ENCODE data around the gene FAM3C.

Gene FAM3C

DNA sequence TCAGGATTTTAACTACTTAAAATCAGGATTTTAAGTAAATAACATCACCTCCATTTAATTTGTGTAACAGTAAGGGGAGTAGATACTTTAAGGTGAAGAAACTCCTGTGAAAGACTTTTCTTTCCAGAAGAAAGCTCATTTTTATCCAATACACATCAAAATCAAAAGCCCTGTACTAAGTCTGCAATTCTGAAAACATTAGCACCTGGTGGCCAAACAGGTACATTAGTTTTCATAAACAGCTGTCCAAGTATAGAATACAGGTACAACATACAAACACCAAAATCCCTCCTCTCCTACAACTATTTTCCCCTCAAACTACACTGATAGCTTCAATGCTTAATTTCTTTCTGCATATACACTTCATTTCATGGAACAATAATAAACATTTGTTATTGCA lies 22.9 kb downstream of the FAM3C start:
- DNase-seq = no peak

DNA sequence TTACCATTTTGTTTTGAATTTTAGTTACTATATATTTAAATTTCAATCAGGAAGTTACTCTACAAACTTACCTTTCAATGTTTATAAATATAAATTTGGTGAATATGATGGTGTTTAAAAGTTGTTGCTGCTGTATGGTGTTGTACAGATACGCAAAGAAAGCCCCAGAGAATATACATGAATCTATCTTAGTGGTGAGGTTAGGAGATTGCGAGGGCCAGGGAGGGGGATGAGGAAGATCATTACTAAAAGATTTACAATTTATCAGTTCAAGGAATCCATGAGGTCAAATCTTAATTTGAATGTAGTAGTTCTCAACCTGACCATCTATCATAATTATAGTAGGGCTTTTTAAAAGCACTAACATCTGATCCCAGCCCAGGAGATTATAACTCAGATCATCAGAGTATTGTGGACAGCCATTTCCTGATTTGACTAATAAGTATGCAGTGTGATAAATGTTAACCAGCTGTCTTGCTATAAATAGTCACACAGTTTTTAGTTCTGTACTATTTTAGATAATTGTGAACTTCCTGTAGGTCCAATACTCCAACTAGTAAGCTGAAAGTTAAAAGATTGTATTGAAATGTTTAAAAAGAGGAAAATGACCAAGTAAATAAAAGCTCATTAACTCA lies 23.6 kb downstream of the FAM3C start:
- peak in 1 of 2 donors; percentile 22 for DNase-seq

DNA sequence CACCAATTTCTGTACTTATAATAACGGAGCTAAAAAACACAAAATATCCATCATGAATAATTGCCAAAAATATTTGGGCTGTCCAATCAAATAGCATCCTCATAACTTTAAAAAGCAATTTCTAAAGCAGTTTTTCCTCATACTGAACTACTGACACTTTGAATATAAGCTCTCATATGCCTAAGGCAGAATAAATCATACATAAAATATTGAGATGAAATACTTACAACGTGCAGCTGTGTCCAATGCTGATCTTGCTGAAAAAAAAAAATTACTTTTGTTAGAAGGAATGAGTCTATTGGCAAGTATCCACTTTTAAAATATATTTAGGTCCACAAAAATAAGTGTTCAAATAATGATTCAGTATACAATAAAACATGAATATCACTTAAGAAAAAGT lies 24.2 kb downstream of the FAM3C start:
- no peak for DNase-seq

DNA sequence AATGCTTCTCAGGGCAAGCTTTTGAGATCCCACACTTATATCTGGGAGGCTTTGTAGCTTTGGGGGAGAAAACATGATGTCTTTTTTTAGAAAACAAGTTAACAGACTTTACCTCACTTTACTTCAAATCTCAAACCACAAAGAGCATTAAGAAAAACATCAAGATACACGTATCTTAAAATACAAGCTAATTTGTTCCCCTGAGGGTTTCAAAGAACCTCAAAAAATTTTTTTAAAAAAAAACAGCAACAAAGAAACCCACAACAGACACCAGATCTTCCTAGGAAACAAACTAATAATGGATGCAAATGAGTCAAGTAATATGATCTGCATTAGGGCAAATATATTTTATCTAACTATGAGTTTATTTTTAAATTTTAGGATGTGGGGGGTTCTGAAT lies 24.7 kb downstream of the FAM3C start:
- no peak for DNase-seq

DNA sequence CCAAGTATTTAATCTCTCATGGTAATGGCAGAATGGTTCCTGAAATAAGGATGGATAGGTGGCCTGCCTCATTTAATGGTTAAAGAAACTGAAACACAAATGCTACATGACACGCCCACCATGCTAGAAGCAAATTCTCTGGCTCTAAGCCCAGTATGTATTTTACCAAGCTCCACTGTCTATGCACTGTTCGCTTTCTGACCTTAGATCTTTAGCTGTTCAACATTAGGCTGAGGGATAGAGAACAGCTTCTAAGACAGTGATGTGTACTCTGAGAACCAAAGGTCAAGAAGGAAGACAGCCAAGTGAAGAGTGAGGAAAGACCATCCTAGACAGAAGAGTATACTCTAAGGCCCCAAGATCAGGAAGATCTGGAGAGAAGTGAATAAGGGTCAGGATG lies 26.6 kb downstream of the FAM3C start:
- no peak for DNase-seq

DNA sequence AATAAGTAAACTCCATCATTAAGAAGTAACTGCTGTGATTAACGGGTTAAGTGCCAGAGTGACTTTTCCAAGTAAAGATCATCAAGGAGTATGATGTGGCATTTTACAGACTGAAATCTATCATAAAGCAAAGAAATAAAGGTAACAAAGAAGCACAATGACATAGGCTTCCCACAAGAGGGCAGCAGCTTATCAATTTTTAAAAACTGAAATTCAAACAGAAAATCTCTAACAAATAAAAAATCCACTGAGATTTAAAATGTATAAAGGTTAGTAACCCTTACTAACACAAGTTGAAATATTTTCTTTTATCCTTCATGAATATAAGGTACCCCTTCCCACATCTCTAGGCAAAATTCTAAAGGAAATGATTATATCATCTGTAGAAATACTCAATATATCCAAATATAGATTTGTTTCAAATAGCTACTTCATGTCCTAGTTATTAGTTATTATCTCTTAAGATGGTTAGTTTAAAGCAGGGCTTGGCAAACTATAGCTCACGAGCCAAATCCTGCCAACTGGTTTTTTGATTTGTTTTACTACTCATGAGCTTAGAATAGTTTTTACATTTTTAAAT lies 29.2 kb downstream of the FAM3C start:
- DNase-seq = peak in 1 of 2 donors; percentile 61

DNA sequence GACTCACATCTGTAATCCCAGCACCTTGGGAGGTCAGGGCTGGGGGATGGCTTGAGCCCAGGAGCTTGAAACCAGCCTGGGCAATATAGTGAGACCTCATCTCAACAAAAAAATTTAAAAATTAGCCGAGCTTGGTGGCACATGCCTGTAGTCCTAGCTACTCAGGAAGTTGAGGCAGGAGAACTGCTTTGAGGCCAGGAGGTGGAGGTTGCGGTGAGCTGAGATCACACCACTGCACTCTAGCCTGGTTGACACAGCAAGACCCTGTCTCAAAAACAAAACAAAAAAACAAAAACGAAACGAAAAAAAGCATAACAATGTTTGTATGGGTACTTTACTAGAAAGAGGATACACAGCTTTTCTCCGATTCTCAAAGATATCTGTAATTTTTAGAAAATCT lies 35.5 kb downstream of the FAM3C start:
- peak in 1 of 2 donors; percentile 6 for DNase-seq

DNA sequence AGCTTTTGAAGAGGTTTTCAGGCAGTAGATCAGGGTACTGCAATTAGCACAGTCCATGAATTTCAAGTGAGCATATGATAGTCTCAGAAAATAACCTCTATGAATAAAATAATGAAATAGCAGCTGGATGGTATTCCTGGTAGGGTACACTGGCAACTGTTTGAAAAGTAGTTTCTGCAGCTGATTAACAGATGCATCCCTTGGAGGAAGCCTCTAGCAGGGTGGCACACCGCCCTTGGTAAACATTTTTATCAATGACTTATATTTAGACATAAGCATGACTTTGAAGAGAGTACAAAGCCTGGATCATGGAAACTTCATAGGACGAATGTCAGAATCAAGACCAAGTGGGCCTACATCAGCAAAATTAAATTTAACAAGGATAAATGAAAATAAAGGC lies 40.5 kb downstream of the FAM3C start:
- no peak for DNase-seq

DNA sequence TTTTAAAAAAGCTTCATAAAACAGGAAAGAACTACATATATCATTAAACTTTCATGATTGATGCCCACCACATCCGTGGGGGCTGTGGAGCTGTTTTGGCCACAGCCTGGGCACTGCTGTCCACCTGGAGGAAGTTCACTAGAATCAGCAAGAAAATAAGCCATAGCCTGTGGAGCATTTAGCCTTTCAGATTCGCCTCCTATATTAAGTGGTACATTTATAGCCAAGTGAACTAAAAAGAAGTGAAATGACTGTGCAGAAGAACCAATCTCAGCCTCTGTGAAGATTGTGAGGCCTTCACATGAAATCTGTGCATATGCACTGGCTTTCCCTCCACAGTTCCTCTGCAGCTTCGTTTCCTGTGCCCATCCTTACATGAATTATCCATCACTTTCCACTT lies 43.8 kb downstream of the FAM3C start:
- no peak for DNase-seq

DNA sequence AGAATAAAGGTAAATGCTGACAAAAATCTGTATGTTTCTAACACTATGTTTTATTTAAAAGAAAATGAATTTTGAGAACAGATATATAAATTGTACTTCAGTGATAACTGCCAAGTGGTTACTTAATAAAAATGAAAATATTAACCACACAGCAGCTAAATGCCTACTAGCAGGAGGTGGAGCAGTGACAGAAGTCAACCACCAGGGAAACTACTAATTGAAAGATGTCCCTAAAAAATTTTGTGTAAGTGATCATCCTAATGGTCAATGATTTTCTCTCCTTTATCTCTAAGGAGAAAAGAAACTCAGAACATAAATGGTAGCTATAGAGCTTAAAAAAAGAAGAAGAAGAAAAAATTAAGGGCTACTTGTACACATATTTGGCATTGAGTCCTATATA lies 44.4 kb downstream of the FAM3C start:
- DNase-seq = no peak

DNA sequence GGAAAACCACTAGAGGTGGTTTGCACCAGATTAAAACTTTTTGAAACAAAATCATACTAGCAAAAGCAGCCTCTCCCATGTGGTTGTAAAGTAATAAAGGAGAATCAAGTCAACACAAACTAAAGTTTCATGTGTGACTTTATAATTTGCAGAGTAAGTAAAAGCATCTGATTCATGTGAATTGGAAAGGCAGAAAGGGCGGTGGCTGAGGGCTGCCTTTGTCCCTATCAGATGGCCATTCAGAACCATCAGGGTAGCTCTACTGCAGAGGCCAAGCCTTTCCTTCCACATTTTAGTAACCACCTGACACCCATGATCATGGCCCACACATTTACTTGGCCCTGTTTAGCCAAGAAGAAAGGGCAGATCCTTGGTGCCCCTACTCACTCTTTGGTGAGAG lies 51.6 kb downstream of the FAM3C start:
- DNase-seq = no peak

DNA sequence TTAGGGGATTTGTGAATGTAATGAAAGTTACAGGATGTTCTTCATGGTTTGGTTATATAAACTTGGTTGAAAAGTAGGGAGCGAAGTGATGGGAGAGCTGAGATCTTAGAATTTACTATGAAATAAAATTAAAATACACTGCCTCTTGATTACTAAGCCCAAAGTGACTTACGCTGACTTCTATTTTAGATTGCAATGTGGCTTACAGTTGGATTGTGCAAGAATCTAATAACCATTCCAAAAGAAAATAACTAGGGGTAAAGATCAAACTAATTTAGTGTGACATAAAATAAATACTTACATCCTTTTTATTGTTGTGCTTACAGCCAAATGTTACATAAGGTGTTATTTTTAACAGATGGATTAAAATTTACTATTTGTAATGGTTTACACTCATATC lies 52.0 kb downstream of the FAM3C start:
- DNase-seq = no peak

DNA sequence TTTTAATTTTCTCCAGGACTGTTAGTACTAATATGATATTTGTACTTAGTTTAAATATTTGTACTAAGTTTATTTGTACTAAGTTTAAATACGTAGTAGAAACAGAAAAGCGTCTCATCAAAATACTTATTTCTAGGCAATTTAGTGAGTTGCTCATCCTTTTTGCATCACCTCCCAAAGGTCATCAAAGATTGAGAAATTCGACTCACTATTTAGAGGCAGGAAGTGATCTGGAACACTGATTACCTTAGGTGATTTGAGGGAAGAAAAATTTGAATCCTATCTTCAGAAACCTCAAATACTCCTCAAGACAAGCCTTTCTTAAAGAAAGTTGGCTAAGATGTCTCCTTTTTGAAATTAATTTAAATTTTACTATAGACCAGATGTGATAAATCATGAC lies 52.8 kb downstream of the FAM3C start:
- DNase-seq = no peak

DNA sequence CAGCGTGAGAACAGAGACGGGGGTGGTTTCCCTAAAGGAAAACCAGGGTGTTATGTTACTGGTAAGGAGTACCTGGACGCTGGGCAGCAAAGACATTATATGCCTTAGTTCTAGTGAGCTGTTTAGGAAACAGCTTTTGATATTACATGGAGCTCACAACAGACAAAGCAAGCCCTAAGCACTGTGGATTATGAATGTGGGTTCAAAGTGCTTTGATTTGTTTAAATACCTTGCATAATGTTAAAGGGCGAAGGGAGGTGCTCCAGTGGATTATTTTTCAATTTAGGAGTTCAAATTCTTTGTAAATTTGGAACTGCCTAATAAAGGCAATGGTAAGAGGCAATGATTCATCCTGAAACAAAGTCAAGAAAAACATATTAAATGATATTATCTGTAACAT lies 53.5 kb downstream of the FAM3C start:
- no peak for DNase-seq

DNA sequence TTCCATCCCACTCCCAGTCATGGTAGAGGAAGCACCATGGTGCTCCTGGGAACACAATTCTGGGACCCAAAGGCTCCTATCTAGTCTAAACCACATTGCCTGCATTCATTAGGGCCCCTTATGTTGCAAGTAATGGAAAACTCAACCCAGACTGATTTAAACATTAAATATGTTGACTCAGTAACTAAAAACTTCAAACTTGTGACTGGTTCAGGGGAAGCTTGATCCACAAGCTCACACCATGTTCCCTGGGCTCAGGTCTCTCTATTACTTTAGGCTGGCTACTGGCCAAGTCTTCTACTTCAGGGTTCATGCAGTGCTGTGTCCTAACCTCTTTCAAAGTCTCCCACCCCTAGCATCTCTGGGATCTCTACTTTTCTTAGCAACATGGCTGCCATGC lies 54.2 kb downstream of the FAM3C start:
- no peak for DNase-seq

DNA sequence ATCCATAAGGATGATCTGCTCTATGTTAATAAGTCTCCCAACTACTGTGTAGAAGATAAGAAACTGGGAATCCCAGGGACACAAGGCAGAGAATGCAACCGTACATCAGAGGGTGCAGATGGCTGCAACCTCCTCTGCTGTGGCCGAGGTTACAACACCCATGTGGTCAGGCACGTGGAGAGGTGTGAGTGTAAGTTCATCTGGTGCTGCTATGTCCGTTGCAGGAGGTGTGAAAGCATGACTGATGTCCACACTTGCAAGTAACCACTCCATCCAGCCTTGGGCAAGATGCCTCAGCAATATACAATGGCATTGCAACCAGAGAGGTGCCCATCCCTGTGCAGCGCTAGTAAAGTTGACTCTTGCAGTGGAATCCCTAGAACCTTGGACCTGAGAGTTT lies 57.0 kb downstream of the FAM3C start:
- DNase-seq = no peak

DNA sequence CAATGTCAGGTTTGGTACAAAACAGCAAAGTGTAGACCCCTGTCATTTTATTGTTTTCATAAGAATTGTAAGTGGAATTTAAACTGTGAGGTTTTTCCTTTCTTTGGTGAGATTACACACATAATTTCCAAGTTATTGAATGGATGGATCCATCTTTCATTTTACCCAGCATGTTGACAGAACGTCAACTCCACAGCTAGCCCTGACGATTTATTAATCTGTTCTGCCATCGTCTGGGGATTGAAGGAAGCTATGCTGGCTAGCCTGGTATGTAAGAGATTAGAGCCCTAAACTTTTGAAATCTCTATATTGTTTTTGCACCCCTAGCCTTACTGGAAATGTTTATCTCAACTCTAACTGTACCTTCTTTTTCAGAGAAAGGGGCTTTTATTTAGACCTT lies 58.7 kb downstream of the FAM3C start:
- DNase-seq = no peak

DNA sequence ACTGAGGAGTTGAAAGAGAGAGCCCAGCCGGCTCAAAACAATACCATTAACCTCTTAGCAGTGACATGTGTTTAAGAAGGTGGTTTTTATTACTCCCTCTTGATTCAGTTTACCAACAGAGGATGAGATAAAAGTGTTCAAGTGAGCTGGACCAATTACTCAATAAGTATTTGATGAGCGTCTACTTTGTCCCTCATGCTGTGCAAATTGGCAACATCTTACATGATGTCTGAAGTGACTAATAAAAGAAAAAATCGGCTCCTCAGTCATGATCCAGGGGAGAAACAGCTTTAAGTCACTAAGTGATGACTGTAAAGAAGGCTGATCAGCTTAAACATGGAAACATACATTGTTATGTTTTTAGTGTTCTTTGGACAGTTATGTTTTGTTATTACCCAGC lies 59.5 kb downstream of the FAM3C start:
- DNase-seq = no peak

DNA sequence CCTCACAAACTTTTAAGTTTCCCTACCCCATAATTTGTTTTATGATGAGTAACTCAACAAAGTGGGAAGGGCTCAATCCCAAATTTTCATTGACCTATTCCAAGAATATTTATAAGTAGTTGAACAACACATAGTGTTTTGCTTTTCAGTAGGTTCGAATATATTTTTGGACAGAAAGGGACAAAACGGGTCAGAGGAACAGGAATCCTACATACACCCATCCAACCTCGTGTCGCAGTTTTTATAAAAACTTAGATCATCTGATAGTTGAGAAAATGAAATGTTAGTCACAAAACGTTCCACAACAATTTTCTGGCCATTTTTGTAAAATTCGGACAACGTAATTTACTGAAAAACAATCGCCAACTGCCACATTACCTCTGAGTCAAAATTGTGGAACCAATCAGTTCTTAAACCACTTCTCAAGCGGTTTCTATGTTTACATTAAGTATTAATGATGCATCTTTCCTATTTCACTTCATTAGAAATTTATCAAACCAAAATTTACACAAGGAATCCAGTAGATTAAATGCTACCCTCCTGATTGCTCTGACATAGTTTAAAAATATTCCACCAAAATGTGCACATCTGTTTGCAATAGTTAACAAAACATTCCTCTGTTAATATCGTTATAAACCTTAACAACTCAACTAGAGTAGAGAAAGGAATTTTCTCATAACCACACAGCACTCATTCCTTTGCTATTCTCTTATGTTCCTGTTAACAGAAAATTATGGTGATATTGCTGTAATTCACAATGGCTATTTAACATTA lies 61.0 kb downstream of the FAM3C start:
- no peak for DNase-seq

DNA sequence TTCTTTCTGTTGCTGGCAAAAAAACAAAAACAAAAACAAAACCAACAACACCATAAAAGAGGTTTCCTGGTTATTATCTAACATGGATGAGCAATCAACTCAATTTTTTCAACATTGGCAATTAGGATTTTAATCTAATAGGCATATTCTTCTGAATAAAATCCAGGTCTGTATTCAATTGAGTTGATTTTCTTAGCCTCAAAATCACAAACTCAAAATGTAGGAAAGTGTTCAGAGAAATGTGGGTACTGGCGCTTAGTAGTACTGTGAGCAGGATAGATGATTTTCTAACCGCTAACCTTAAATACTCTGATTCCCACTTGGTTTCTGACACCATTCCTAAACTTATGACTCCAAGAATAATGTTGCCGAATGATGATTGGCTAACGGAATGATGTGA lies 61.7 kb downstream of the FAM3C start:
- DNase-seq = no peak

DNA sequence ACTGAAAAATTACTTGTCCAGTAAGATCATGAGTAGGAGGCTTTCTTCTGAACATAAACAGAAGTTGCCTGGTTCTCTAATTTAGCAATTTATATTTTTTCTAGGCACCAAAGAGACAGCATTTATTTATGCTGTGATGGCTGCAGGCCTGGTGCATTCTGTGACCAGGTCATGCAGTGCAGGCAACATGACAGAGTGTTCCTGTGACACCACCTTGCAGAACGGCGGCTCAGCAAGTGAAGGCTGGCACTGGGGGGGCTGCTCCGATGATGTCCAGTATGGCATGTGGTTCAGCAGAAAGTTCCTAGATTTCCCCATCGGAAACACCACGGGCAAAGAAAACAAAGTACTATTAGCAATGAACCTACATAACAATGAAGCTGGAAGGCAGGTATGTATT lies 64.5 kb downstream of the FAM3C start:
- no peak for DNase-seq

DNA sequence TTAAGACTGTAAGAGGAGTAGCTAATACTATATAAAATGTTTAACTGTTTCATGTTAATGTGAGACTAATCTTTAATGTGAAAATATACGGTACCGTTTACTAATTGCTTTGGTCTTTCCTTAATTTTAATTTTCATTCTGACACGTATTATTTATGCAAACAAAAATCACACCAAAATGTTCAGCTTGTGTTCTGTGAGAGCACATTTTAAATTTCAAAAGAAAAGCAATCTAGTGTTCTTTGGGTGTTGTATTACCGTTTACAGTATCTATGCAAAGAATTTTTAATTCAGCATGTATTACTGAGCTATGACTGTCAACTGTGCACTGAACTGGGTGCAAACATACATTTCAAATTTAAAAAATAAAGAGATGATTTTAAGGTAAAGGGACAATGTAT lies 65.1 kb downstream of the FAM3C start:
- DNase-seq = no peak

DNA sequence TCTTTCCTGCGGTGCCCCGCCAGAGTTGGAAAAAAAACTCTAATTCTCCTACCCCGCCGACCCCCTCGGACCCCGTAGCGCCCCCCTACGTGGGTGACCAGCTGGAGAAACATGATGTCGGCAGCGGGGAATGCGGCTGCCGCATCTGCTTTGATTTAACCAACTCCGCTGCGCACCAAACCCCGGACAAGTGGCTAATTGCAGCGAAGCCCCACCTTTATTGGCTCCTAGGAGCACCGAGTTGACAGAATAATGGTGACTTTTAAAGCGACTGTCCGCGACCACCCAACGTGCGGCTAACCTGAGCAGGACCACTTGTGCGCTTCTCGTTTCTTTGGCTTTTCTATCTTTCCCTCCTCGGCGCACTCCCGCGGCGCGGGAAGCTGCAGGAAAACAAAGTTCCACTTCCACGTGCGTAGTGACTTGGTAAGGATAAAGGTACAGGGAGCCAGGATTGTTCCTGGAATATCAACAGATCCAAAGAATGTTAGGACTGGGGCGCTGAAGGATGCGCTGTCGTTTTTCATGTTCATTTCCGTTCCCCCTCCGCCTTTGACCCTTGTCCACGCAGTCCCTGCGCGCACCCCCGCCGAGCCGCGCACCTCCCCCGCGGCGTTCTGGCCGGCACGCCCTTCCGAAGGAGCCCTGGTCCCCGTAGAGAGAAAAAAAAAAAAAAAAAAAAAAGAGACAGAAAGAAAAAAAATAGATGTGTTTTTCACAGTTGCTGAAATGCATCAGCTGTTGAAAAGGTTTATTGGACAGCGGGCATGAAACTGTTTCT lies 65.9 kb downstream of the FAM3C start:
- DNase-seq = no peak
